IPS DF 19.7 (cell line): ENCODE results near the gene RUVBL2.

Experiments used
- DNase-seq: peaks from one replicate; pipeline ENCODE4 v3.0.0-alpha.2; 2013; ENCODE audit warnings: low read depth, low spot score

RUVBL2 gene

GRCh38 chr19:48989701-48990291 lies 3.9 kb upstream of the RUVBL2 start:
- no peak for DNase-seq

- DNase-seq = no peak
These were observed 3.3 kb upstream of the RUVBL2 start for GRCh38 chr19:48990400-48990799.

GRCh38 chr19:48991011-48991609 lies 2.6 kb upstream of the RUVBL2 start:
- no peak for DNase-seq

GRCh38 chr19:48991873-48992580 lies 1.7 kb upstream of the RUVBL2 start:
- DNase-seq = no peak

GRCh38 chr19:48992581-48993174 lies 1.0 kb upstream of the RUVBL2 start:
- no peak for DNase-seq

GRCh38 chr19:48994035-48994386 lies 324 bp downstream of the RUVBL2 start:
- DNase-seq = no peak

- no peak for DNase-seq
These were observed 4.3 kb downstream of the RUVBL2 start for GRCh38 chr19:48997972-48998371.

- DNase-seq = no peak
These were observed 6.0 kb downstream of the RUVBL2 start for GRCh38 chr19:48999481-49000325.

- DNase-seq = no peak
These were observed 10.4 kb downstream of the RUVBL2 start for GRCh38 chr19:49004133-49004532.

GRCh38 chr19:49004964-49005614 lies 11.4 kb downstream of the RUVBL2 start:
- DNase-seq = no peak

- no peak for DNase-seq
These were observed 13.2 kb downstream of the RUVBL2 start for GRCh38 chr19:49006905-49007304.

GRCh38 chr19:49009828-49010227 lies 16.1 kb downstream of the RUVBL2 start:
- DNase-seq = no peak

GRCh38 chr19:49010453-49010852 lies 16.8 kb downstream of the RUVBL2 start:
- no peak for DNase-seq

GRCh38 chr19:49011194-49011593 lies 17.5 kb downstream of the RUVBL2 start:
- no peak for DNase-seq

GRCh38 chr19:49014123-49014869 lies 20.6 kb downstream of the RUVBL2 start:
- DNase-seq = no peak

- DNase-seq = no peak
These were observed 21.2 kb downstream of the RUVBL2 start for GRCh38 chr19:49014870-49015255.

- no peak for DNase-seq
These were observed 22.6 kb downstream of the RUVBL2 start for GRCh38 chr19:49016067-49016839.

GRCh38 chr19:49017041-49017665 lies 23.5 kb downstream of the RUVBL2 start, which contains the start of gene LHB:
LHB (minus strand) TSS chr19:49017091; CDS start chr19:49017081, 10 bp downstream.
- DNase-seq = no peak

GRCh38 chr19:49017666-49018351 lies 24.1 kb downstream of the RUVBL2 start:
- DNase-seq = no peak
